NB4 (cell line): ENCODE results near the gene FYCO1.
A peak's percentile ranks its signal among the peaks of the same experiment; 100 is the strongest.

Source experiments
- DNase-seq: peaks from one replicate; pipeline ENCODE4 v3.0.0; 2010; ENCODE audit warnings: low read depth
- H3K4me3 ChIP-seq: one replicate; pipeline ENCODE4 v1.5.1; 2011; ENCODE audit warnings: mild to moderate bottlenecking, low read depth, low read length, moderate library complexity
- MYC ChIP-seq: IDR thresholded peaks from 2 replicates; pipeline ENCODE4 v1.6.1; 2011; ENCODE audit warnings: low read depth, low read length
- POLR2A ChIP-seq: IDR thresholded peaks from 2 replicates; pipeline ENCODE4 v1.6.1; 2011; ENCODE audit warnings: mild to moderate bottlenecking; ENCODE audit not compliant: insufficient read length; ENCODE audit errors: extremely low read depth
- TF ChIP-seq, protein P1 (sequence below): IDR thresholded peaks from 2 replicates; pipeline ENCODE4 v1.6.1; 2011; ENCODE audit warnings: low read depth, low read length
- TF ChIP-seq, protein P2 (sequence below): IDR thresholded peaks from one replicate; pipeline ENCODE4 v1.5.1; 2012; ENCODE audit warnings: low read depth, low read length

Gene FYCO1

DNA sequence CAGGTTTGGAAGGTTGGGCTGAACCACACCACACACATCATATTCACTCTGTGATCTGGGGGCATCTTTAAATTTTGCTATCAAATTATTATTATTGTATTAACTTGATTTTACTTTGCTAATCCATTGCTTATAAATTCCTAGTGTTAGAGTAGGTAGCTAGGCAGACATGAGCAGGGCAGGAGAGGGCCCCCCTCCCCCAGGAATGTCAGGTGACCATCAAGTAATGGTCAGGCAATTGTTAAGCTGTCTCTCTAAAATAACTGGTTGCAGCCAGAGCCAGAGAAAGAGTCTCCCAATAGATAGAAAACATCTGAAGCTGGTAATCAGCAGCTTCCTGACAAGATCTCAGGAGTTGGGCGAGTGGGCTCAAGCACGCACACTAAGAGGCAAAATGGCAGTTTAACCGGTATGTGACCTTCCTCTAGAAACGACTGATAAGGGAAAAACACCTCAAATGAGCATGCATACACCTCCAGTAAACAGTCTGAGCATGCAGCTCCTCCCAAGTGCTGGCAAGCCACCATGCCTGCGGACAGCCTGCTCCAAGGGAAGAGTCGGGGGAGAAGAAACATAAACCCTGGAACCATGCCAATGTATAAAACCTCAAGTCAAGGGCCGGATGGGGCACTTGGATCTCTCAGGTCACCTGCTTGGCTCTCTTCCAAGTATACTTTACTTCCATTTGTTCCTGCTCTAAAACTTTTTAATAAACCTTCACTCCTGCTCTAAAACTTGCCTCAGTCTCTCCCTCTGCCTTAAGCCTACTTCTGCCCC is 55.4 kb downstream of the FYCO1 start:
- TF ChIP-seq MYC (no peak), POLR2A (no peak)
- TF ChIP-seq, protein P1, sequence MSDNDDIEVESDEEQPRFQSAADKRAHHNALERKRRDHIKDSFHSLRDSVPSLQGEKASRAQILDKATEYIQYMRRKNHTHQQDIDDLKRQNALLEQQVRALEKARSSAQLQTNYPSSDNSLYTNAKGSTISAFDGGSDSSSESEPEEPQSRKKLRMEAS, result no peak
- TF ChIP-seq, protein P2, sequence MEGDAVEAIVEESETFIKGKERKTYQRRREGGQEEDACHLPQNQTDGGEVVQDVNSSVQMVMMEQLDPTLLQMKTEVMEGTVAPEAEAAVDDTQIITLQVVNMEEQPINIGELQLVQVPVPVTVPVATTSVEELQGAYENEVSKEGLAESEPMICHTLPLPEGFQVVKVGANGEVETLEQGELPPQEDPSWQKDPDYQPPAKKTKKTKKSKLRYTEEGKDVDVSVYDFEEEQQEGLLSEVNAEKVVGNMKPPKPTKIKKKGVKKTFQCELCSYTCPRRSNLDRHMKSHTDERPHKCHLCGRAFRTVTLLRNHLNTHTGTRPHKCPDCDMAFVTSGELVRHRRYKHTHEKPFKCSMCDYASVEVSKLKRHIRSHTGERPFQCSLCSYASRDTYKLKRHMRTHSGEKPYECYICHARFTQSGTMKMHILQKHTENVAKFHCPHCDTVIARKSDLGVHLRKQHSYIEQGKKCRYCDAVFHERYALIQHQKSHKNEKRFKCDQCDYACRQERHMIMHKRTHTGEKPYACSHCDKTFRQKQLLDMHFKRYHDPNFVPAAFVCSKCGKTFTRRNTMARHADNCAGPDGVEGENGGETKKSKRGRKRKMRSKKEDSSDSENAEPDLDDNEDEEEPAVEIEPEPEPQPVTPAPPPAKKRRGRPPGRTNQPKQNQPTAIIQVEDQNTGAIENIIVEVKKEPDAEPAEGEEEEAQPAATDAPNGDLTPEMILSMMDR, result no peak
- no peak for DNase-seq
- H3K4me3 ChIP-seq, result no peak overlapping the region

DNA sequence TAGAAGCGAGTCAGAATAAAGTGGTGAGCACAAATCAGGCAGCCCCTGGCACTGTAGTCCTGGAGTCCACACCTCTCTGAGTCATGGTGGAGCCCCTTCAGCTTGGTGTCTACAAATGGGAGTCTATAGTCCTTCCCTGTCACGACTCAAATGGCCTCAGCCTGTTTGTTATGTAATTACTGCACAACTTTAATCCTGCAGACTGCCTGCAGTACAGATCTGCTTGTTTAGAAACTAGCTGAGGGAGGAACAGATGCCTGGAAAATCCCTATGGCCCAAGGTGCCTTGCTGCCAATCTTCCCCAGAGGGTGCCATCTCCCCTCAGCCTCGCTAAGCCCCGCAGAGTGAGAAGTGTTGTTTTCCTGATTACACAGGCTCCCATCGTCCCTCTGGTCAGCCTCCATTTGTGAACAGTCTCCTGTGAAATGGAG is 56.3 kb downstream of the FYCO1 start:
- no peak overlapping the region for H3K4me3 ChIP-seq
- TF ChIP-seq, protein P2, result no peak
- TF ChIP-seq, protein P1, result no peak
- TF ChIP-seq MYC (no peak), POLR2A (no peak)
- peak; percentile 22 for DNase-seq

DNA sequence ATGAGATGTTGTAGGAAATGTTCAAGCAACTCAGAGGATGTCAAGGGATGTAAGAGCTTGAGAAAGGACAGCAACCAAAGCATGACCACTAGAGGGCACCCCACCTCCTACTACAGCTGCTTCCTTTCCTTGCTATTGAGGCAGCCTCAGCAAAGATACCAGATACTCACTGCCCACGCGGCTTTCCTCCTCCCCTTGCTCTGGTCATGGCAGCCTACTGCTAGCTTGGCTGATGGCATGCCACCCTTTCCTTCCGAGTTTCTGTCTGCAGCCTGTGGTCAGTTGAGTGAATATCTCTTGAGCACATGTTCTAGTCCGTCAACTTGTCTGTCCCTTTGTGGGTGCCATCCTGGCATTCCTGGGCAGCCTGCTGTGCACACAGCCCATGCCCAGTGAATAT is 56.8 kb downstream of the FYCO1 start:
- H3K4me3 ChIP-seq, result no peak overlapping the region
- DNase-seq, result peak; percentile 91
- TF ChIP-seq POLR2A, result no peak
- TF ChIP-seq MYC, result peak; percentile 89
- TF ChIP-seq, protein P1, result peak; percentile 90
- TF ChIP-seq, protein P2, result peak; percentile 86

DNA sequence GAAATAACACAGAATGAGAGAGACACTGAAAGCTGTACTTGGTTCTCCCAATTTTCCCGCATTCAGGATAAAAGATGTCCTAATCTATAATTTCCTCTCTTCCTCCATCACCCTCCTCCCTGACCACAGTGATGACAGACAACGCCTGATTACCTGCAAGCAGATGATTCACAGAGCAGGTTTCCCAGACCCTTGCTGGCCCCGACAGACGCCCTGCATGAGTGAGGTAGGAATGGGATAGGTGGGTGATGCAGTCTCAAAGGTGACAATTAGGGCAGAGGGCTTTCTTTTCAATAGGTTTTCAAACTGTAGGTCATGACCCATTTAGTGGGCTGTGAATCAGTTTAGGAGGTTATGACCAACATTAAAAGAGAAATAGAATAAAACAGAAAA is 57.6 kb downstream of the FYCO1 start:
- no peak for DNase-seq
- H3K4me3 ChIP-seq, result no peak overlapping the region

DNA sequence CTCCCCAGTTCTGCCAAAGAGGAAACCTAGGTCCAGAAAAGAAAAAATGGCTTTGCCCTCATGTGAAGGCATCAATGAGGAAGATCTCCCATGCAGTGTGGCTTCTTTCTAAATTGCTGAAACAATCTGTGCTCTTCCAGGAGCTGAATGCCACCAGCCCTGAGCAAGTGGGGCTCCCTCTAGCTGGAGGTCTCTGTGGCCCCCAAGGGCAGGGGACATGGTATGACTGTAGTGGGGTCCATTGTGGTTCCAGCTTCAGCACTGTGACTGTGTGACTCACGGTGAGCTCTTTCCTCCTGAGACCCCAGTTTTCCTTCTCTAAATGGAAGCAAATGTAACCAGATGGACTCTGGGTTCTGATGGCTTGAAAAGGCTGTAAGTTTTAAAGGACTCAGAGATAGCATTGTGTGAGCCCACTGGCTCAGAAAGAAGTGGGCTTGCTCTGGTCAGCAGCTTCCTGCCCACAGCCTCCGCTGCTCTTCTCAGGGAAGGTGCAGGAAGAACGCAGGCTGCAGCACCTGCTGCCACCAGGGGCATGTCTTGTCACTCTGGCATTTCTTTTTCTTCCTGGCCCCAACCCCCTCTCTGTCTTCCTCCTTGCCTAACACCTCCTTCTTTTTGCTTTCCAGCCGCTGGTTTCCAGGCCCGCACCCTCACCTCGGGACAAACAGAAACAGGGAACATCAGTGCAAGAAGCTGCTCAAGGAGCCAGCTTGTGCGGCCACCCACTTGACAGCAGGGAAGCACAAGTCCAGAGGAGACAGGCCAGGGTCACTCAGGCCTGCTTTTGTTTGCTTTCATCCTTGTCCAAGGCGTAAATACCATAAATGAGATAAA is 58.2 kb downstream of the FYCO1 start:
- DNase-seq, result no peak
- H3K4me3 ChIP-seq, result no peak overlapping the region

More for the DNA sequence above, 57.6 kb downstream of the FYCO1 start:
- TF ChIP-seq MYC, result no peak
- TF ChIP-seq, protein P1, result no peak
- no peak for TF ChIP-seq POLR2A
- TF ChIP-seq, protein P2, result no peak

More for the DNA sequence above, 58.2 kb downstream of the FYCO1 start:
- TF ChIP-seq, protein P2, result no peak
- no peak for TF ChIP-seq POLR2A
- no peak for TF ChIP-seq MYC
- TF ChIP-seq, protein P1, result no peak
